Fibroblast of skin of scalp (primary cell): ENCODE data around the gene IL26.
"Not testable (repeated sequence)": the region's sequence is repeated elsewhere in the genome, so short reads cannot be mapped to it uniquely, and the experiment has no call there.

Experiments used
- DNase-seq: peaks from one replicate; pipeline ENCODE4 v3.0.0-alpha.2; 2013

Gene IL26

DNA sequence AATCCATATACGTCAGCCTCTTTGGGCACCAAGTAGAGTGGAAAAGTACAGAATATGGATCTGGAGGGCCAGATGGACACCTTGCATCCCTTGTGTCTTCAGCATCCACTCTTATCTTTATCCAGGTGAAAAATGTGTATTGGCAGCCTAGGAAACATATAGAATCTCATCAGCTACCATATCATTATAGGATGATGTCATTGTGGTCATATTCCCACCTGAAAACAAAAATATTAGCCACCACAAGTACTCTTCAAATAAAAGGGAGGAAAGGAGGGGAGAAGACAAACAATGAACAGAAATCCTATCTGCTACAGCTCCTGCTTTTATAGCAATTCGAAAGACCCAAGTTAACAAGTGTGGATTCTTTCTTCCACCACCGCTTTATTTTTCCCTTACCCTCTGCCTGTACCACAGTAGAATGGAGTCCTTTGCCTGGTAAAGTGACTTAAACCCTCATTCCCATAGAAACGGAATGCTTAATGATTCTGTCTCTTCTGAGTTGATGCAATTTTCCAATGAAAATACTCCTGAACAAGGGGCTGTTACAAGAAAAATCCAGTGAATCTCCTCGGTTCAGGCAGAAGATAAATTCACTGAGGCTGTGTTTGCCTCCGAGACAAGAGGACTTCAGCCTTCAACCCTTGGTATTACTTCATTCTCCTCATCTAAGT, 13.8 kb upstream of the IL26 start:
- no peak for DNase-seq

DNA sequence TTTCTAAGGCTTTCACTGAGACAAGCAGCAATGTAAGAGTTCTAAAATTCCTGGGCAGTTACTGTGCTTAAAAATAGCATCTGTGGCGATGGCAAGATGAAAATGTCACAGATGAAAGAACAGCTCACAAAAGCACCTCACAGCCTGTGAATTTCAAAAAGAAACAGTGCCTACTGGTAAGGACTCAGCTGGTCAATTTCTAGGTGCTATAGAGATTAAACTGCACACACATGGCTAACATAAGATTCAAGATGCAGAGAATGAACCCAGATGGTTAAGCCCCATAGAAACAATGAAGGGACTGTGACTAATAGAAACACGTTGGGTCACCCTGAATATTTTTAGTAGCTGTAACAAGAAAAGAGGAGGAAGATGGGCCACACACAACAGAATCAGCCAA, 12.0 kb upstream of the IL26 start:
- DNase-seq: peak; percentile 29

DNA sequence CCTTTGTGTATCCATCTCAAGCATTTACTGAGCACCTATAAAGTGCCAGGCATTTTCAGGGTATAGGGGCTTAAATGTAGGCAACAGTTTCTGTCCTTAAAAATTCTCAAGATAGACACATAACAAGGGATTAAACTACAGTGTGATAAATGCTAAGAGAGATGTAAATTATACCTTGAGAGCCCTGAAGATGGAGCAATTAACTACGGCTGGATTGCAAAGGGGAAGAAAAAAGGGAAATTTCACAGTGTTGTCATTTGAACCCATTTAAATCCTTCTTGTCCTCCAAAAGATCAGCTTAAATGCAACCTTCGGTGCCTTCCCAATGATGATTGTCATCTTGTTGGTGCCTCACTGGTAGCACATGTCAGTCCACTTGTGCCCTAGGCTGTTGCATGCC, 11.5 kb upstream of the IL26 start:
- peak; percentile 39 for DNase-seq

DNA sequence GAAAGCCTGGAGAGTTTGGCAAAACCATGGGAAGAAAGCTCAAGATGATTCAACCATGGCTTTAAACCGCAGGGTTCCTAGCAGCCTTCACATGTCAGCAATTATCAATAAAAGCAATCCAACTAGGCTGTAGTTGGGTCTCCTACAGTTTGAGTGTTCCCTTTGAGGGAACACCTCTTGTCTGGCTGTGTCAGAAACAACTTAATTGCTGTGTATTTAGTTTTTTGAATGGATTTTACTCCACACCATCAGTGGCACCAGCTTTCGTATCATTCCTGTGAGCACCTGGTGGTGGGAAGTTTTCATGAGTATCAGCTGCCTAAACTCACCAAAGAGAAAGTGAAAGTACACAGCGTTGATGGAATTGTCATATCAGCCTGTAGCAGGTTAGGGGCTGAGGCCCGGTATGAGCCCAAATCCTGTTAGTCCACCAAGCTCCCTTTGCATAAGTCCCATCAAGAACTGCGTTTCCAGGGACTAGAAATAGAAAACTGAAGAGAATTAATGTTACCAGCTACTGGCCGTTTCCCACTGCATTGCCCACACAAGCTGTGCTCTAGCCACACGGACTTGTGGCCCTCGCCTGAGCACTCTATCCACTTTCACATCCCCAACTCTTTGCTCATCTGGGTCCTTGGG, 10.9 kb upstream of the IL26 start:
- DNase-seq: no peak

DNA sequence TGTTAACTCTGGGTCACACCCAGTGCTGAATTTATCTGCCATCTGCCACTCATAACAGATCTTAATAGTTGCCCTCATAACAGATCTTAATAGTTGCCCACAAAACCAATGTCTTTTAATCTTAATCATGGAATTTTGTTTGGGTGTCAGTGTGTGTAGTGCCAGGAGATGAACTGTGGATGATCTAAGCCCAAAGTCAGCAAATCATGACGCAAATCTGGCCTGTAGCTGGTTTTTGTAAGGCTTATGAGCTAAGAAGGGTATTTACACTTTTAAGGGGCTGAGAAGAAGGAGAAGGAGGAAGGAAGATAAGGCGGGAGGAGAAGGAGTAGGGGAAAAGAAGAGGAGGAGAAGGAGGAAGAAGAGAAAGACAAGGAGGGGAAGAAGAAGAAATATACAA, 10.0 kb upstream of the IL26 start:
- no peak for DNase-seq

DNA sequence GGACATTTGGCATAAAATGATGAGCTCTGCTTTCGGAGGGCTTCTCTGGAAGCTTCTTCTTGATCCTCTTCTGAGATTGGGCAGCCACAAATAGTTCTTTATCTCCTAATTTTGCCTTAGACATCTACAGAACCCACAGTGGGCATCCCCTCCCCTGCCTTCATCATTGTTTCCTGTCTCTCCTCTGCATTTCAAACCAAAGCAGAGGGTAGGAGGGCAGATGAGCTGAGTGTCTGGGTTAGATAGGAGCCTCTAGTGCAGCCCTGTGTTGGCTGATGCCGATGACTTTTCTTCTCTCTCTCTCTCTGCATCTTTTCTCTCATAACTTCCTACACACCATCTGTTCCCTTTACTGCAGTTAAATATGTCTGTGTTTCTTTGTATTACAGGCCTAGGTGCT, 8.5 kb upstream of the IL26 start:
- DNase-seq: no peak

DNA sequence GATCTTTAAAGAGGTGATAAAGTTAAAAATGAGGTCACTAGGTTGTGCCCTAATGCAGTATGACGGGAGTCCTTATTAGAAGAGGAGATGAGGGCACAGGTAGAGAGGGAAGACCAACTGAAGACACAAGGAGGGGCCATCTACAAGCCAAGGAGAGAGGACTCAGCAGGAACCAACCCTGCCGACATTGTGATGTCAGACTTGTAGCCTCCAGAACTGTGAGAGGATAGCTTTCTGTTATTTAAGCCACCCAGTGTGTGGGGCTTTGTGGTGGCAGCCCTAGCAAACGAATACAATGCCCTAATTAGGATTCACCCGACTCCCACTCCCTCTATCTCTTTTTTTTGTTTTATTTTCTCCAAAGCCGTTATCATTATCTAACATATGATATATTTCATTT, 7.9 kb upstream of the IL26 start:
- DNase-seq: no peak

DNA sequence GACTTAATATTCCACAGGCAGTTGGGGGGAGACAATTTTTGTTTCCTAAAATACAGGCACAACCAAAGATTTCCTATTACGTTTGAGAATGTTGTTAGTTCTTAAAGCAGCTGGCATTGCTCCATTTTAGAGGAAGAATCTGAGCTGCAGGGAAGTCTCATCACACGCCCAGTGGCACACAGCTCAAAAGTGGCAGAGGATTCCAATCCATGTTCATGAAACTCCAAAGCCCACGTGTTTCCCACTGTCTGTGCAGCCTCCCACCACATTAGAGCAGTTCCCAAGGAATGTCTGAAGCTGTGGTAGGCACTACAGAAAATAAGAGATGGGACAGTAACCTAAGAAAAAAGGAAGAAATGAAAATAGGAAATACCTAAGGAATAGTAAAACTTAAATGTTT, 6.1 kb upstream of the IL26 start:
- no peak for DNase-seq

DNA sequence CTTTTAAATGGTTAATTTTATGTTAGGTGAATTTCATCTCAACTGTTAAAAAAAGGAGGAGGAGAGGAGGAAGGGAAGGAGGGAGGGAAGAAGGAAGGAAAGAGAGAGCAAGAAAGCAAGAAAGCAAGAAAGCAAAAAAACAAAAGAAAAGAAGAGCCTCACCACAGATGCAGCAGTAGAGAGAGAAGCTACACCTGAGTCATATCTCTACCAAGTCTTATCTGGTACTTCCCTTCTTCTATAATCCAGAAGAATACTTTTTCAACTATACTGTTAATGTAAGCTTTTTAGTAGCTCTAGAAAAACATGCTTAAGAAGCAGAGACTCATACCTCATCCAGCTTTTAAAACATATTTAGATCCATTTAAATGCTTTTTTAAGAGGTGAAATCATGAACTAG, 5.6 kb upstream of the IL26 start:
- DNase-seq: no peak

DNA sequence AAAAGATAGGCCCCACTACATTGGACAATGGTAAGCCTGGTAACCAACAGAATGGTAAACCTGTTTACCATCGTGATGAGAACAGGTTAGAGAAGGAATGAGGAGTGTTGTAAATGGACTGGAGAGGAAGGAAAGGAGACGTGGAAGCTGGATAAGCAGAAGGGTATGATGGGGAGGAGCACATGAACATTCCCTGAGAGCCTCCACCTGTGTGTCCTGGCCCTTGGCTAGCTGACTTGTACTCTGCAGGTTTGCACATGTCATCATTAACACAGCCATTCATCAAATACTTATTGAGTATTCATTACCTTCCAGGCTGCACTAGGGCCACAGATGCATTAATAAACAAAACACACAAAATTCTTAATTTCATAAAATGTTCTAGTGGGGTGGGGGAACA, 4.3 kb upstream of the IL26 start:
- DNase-seq: no peak

DNA sequence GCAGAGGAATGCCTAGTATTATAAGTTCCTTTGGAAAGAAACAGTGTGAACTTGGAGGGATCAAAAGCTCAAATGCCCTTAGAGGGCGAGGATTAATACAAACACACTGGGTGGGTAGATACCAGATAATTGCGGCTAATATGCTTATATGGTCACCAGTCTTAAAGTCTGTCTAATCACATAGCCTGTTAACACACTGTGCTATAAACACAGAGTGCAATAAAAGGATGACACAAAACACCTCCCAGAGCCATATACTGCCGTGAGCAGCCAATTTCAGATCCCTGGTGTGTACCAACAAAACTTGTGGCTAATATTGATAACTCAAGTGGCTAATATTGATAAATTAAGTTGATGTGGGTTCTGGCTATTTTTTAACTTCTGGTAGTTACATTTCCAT, 1.7 kb upstream of the IL26 start:
- no peak for DNase-seq

DNA sequence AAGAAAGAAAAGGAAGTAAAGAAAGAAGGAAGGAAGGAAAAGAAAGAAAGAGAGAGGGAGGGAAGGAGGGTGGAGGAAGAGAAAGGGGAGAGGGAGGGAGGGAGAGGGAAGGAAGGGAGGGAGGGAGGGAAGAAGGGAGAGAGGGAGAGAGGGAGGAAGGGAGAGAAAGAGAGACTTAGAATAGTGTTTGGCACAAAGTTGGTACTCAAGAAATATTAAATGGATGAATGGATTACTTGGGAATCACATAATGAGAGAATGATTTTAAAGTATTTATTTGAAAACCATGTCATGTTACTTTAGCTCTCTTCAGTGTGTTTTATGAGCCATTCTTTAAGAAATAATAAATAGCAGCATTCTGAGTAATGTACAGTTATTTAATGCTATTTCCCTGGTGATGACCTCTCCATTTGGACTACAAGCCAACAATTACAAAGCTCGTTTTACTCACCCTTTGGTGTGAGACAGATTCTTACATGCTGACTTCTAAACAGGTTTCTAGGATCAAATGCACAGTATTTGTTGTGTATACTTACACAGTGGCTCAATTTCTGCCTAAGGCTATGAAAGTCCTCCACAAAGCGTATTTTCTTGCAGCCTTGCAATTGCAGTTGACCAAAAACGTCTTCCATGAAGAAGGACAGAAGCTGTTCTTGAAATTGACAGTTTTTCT, 861 bp downstream of the IL26 start:
- peak; percentile 79 for DNase-seq

DNA sequence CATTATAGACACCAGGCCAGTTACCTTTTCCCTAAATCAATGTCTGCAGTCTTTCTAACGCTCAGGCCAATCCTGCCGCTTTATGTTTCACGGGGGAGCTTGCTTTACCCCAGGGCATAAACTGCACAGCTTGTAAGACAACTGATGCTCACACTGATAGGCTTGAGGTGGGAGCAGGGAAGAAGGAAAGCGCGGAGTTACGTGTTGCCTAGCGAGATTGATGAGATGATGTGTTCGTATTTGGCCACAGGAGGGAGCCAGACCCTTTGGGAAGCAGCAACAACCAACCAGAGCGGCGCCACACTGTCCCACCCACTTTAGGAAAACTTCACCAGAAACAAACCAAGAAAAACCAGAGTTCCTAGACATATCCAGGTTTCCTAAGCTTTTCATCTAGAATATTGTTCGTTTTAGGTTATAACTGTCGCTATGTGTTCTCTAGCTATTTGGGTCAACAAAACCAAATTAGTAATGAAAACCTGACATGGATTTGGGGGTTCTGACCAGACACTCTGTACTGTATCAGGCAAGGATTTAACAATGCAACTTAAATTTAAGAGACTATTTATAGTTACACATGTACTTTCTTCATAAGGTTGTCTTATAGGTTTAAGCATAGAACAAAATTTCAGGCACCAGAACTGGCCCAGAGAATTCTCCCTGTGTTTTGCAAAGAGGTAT, 2.4 kb downstream of the IL26 start:
- peak; percentile 87 for DNase-seq

DNA sequence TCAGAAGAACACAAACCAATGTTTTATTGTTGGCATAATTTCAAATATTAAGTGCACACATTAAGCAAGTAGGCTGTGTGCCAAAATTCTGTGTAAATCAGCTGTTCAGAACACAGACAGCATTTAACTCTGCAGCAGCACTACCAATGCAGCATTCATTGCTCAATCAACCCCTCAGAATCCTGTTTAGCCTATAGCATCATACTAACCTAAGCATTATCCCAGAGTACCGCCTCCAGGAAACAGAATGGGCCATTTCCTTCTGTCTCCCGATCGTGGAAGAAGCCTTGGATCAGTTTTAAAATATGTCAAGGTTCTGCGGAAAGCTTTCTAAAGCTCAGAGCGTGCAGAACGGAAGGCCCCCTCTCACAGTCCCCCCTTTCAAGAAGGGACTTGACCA, 3.3 kb downstream of the IL26 start:
- DNase-seq: no peak

DNA sequence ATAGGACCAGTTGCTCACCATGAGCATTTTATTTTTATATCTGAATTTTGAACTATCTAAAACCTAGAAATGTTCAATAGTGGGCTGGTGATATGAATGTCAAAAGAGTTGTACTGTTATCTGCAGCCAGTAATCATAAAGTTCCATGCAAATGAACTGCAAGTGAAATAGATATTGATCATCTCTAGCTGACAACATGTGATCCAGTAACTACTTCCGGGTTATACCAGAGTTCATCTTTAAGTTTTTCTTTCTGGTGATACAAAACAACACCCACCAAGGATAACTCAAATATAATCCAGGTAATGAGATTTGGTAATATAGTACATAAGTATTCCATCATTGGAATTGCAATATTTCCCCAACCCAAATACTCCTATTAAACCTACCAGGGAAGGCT, 4.1 kb downstream of the IL26 start:
- DNase-seq: no peak

DNA sequence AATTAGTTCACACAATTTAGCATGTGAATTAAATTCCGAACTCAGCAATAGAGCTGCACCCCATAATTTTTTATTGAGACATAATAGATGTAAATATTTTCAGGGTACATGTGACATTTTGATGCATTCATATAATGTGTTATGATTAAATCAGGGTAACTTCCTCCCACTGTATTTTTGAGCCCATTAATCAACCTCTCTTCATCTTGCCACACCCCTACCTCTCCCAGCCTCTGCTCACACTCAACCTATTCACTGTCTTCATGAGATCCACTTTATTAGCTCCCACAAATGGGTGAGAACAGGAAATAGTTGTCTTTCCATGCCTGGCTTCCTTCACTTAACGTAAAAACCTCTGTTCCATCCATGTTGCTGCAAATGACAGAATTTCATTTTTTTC, 14.7 kb downstream of the IL26 start:
- no peak for DNase-seq

DNA sequence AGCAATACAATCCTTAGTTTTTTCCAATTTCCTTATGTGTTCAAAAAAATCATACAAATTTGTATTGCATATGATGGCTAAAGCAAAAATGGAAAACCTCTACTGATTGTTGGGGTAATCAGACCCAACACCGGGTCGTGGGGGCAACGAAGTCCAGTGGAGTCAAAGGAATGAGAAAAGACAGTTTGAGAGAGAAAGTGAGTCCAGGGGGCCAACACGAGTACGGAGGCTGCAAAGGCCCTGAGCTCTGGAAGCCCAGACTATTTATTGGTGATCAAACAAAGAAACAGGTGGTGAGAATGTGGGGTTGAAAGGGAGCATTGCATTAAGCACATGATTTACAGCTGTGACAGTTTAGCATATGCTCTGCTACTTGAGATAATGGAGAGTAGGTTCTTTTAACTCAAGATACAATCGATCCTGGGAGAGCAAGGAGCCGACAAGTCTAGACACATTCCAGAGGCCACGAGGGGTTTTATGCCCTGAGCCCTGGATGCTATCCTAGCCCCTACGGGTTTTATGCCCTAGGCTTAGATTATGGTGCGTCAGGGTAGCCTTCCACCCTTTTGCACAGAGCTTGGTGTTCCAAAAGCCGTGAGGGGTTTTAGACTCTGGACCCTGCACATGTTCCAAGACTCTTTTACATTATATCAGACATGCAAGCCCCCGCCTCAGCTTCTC, 16.4 kb downstream of the IL26 start:
- DNase-seq: not testable (repeated sequence)

DNA sequence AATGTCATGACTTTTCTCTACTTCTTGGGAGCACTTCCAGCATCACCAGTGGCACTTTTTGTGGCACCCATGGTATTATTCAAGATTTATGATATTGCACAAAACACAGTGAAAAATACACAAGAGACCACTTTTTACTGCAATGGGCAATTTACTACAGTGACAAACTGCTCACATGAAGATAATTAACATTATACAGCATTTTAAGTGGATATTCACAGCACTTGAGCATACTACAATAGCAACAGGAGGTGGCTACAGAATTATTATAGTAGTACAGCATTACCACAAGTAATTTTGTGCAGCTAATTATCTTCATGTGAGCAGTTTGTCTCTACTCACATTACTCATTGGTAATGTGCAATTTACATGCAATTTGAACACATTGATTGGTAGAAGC, 18.3 kb downstream of the IL26 start:
- no peak for DNase-seq

DNA sequence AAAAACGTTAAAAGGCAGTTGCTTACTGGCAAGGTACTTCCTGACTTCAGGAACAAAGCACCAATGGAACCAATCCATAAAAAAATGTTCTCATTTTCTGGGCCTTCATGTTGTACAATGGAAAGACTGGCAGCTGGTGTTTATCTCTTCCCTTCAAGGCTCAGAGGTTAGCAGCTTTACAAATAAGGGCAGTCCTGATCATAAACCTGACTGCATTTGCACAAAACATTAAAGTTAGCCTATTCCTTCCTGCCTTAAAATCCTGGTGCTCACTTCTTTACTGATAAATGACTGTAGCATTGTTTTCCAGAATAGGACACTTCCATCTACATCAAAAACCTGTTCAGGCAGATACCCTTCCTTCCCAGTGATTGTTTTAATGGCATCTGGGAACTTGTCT, 19.2 kb downstream of the IL26 start:
- no peak for DNase-seq

DNA sequence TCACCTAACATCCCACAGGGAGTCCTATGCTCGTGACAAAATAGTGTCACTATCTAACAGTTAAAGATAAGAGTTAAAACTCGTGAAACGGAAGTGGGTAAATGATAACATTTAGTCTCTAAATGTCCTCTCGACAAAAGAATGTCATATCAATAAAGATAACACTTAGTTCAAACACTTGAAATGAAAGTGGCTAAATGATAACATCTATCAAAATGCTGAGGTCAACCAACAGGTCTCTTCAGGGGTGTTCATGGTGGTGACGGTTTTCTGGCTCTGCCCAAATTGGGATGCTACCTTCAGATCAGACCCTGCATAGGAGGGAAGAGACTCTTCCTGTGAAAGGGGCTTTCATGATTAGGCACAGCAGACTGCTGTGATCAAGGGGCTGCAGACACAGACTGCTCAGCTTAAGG, 22.1 kb downstream of the IL26 start:
- DNase-seq: no peak

DNA sequence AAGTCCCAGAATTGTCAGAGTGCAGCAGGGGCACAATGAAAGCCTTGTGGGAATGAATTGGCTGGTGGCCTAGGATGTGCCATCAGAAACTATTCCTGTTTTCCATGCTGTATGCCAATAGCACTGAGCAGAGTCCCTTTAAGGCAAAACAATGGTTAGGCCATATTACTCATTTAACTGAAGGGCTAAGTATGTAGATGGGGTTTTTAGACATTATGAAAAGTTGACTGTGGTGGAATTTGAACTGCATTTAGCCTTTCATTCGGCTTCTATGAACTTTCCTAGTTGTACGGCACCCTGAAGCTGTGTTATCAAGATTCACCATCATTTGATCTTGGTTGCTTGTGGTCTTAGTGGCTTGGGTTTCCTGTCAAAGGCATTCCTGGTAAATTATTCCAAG, 24.8 kb downstream of the IL26 start:
- no peak for DNase-seq

DNA sequence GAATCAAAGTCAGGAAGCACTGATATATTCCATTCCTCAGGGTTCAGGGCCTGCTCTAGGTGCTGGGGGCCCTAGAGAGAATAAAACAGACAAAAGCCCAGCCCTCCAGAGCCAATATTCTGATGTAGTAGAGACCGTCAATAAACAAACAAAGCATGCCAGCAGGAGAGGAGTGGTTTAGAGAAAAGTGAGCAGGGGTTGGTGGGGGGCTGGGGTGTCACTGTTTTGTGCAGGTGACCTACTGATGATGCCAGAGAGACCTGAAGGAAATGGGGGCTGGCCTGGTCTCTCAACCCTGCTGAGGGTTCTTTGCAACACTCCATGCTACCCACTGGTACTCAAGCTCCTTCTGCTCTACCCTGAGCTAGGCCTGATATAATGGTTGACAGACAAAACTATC, 26.5 kb downstream of the IL26 start:
- no peak for DNase-seq

DNA sequence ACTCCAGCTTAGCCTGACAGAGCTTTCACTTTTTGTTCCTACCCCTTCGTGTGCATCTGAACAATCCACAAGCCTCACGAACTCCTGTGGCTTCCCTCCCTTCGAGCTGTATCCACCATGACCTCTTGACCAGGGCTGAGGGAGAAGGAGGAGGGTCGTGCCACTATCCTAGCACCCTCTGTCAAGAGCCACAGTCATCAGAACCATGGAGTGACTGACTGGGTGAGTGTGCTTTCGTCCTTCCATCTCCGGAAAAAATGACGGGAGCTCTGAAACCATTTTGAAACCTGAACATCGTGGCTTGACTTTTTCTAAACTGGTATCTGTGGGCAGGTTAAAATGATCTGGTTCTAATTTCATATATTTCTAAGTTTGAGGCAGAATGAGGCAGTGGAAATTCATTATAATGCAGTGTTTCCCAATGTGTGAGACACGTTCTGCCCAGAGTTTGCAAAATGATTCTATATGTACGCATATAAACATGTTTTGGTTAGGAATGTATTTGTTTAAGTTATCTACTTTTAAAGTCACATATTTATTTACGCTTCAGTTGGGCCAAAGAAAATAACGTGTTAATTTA, 27.0 kb downstream of the IL26 start:
- no peak for DNase-seq
